Endothelial cell of umbilical vein (primary cell): ENCODE results near the gene DAAM1. TPM values are rescaled to one million over a fixed set of nuclear protein-coding genes. Genes with fewer than 3 reads are reported as not detected.

Experiments
- BruUV-seq: library from RNA; stranded (reverse); fragments of 400-500 nt; replicated peaks from 2 replicates; lab custom pipeline; 2021; lab: Mats Ljungman, UMichigan
- CTCF ChIA-PET: fragments of 300-600, 350-600 bp; sonication (Branson Sonifier 250); formaldehyde crosslinking; loops from one replicate; lab custom pipeline; 2021; ENCODE audit warnings: antibody characterized with exemption, inconsistent platforms; lab: Charles Lee
- POLR2A ChIA-PET: fragments of 300-600, 350-600 bp; sonication (Branson Sonifier 250); formaldehyde crosslinking; loops from one replicate; lab custom pipeline; 2021; ENCODE audit warnings: antibody characterized with exemption, inconsistent platforms; lab: Charles Lee
- DNase-seq: peaks from one replicate; pipeline ENCODE4 v3.0.0-alpha.2; 2011; ENCODE audit warnings: low read depth, low spot score
- FAIRE-seq: peaks from 2 replicates; lab custom pipeline; 2011; peaks lifted over from hg19 to GRCh38; lab: Jason Lieb, UNC
- H2AFZ ChIP-seq: 2 replicates; pipeline ENCODE4 v1.6.0; 2012; ENCODE audit warnings: low read depth, low read length, control low read depth, inconsistent platforms
- H3K27ac ChIP-seq: 2 replicates; pipeline ENCODE4 v1.5.1; 2011; ENCODE audit warnings: low read depth, mild to moderate bottlenecking, control low read depth, low read length, moderate library complexity; ENCODE audit not compliant: insufficient read depth
- H3K27me3 ChIP-seq, 2 experiments: 2 replicates each; pipeline versions ENCODE4 v1.6.0 to v1.6.1; 2011; ENCODE audit warnings: low read length in 2 of 2, mixed read lengths in 1 of 2; ENCODE audit not compliant: control insufficient read depth in 2 of 2, insufficient read depth in 2 of 2
- H3K36me3 ChIP-seq, 2 experiments: 2 replicates in 1 of 2; 3 replicates in 1 of 2; pipeline ENCODE4 v1.5.1; 2011; ENCODE audit warnings: low read length in 2 of 2, mild to moderate bottlenecking in 1 of 2, moderate library complexity in 1 of 2; ENCODE audit not compliant: control insufficient read depth in 2 of 2, insufficient read depth in 2 of 2; ENCODE audit errors: extremely low read depth in 1 of 2
- H3K4me1 ChIP-seq: 3 replicates; pipeline ENCODE4 v1.5.1; 2011; ENCODE audit warnings: mild to moderate bottlenecking, low read length; ENCODE audit not compliant: control insufficient read depth, insufficient read depth; ENCODE audit errors: extremely low read depth
- H3K4me2 ChIP-seq: 2 replicates; pipeline ENCODE4 v1.6.1; 2011; ENCODE audit warnings: low read length, control low read depth, mixed read lengths; ENCODE audit not compliant: insufficient read depth
- H3K4me3 ChIP-seq, 3 experiments: fragments of 200-600 bp in 1 of 3; sonication (generic), shearing (Covaris generic) in 1 of 3; replicated peaks in 1 of 3; 2 replicates each; pipeline ENCODE4 v1.5.1; 2011 to 2016; ENCODE audit warnings: control low read depth in 3 of 3, low read length in 3 of 3, mild to moderate bottlenecking in 2 of 3, inconsistent platforms in 1 of 3, low read depth in 1 of 3, moderate library complexity in 1 of 3; ENCODE audit not compliant: insufficient read depth in 1 of 3
- H3K79me2 ChIP-seq: 2 replicates; pipeline ENCODE4 v1.6.0; 2012; ENCODE audit warnings: low read length, inconsistent platforms; ENCODE audit not compliant: control insufficient read depth, insufficient read depth
- H3K9ac ChIP-seq: replicated peaks from 2 replicates; pipeline ENCODE3; 2011; ENCODE audit warnings: low read length, control low read depth; ENCODE audit not compliant: insufficient read depth; ENCODE audit errors: extremely low read depth
- H3K9me1 ChIP-seq: replicated peaks from 3 replicates; pipeline ENCODE4 v1.6.0; 2011; ENCODE audit warnings: mild to moderate bottlenecking, low read length; ENCODE audit not compliant: control insufficient read depth, insufficient read depth; ENCODE audit errors: extremely low read depth
- H3K9me3 ChIP-seq: replicated peaks from 2 replicates; pipeline ENCODE4 v1.5.1; 2012; ENCODE audit warnings: low read length, inconsistent platforms; ENCODE audit not compliant: control insufficient read depth, insufficient read depth
- H4K20me1 ChIP-seq: replicated peaks from 2 replicates; pipeline ENCODE3; 2011; ENCODE audit warnings: mild to moderate bottlenecking, low read length; ENCODE audit not compliant: control insufficient read depth, insufficient read depth; ENCODE audit errors: extremely low read depth
- EZH2 ChIP-seq: IDR thresholded peaks from 2 replicates; pipeline ENCODE4 v1.6.1; 2012; ENCODE audit warnings: borderline replicate concordance, low read depth, mild to moderate bottlenecking, moderate library complexity, low read length, inconsistent platforms; ENCODE audit not compliant: severe bottlenecking
- FOS ChIP-seq: IDR thresholded peaks from 2 replicates; pipeline ENCODE4 v1.6.1; 2011; ENCODE audit warnings: mild to moderate bottlenecking, low read length, moderate library complexity, borderline replicate concordance; ENCODE audit not compliant: insufficient read depth
- GATA2 ChIP-seq: IDR thresholded peaks from 2 replicates; pipeline ENCODE4 v1.7.0; 2011; ENCODE audit warnings: low read depth, mild to moderate bottlenecking, moderate library complexity, mixed read lengths, low read length; ENCODE audit not compliant: insufficient read length, insufficient read depth
- JUN ChIP-seq: IDR thresholded peaks from 2 replicates; pipeline ENCODE4 v1.6.1; 2011; ENCODE audit warnings: borderline replicate concordance, low read depth; ENCODE audit not compliant: insufficient read length, insufficient read depth
- MYC ChIP-seq: IDR thresholded peaks from one replicate; pipeline ENCODE4 v1.6.1; 2011; ENCODE audit warnings: mild to moderate bottlenecking, low read depth, low read length
- POLR2A ChIP-seq: IDR thresholded peaks from 2 replicates; pipeline ENCODE4 v1.6.1; 2012; ENCODE audit warnings: low read depth, mild to moderate bottlenecking, control low read depth, low read length
- POLR2AphosphoS5 ChIP-seq: IDR thresholded peaks from 2 replicates; pipeline ENCODE4 v1.6.1; 2012; ENCODE audit warnings: low read depth, mild to moderate bottlenecking, control low read depth, low read length, moderate library complexity; ENCODE audit not compliant: insufficient read depth
- dilution Hi-C: fragments of 300-500 bp; cut with MboI; formaldehyde crosslinking; loops from one replicate; pipeline ENCODE4 v1.15.0; 2019; ENCODE audit warnings: low sequenced_read_pairs; ENCODE audit not compliant: extremely low pct_ligation_motif_present
- intact Hi-C: fragments of 100-400 bp; cut with micrococcal nuclease; formaldehyde crosslinking; loops from one replicate; pipeline ENCODE4 v1.10.0; 2022
- polyA plus RNA-seq, 4 experiments: library from polyadenylated mRNA; depleted of rRNA in 3 of 4; stranded (reverse) in 3 of 4; unstranded in 1 of 4; fragments of >200 nt; gene quantifications; 2 replicates each; pipeline versions ENCODE4 v1.2.1 to v1.2.3, GENCODE V29; 2011 to 2012; ENCODE audit warnings: missing spikeins in 1 of 4
- total RNA-seq: library from RNA; stranded (reverse); gene quantifications from 2 replicates; pipeline ENCODE4 v1.2.3, GENCODE V29; 2021
- TF ChIP-seq, protein P1 (sequence below), 2 donors: IDR thresholded peaks; 1 replicate in 1 of 2; 2 replicates in 1 of 2; pipeline ENCODE4 v1.5.1; 2011; ENCODE audit warnings: low read length in 2 of 2, mild to moderate bottlenecking in 2 of 2, moderate library complexity in 2 of 2, control low read depth in 1 of 2, inconsistent platforms in 1 of 2, low read depth in 1 of 2; ENCODE audit not compliant: insufficient read depth in 1 of 2; ENCODE audit errors: extremely low read depth in 1 of 2
- TF ChIP-seq, protein P2 (sequence below): IDR thresholded peaks from 2 replicates; pipeline ENCODE4 v1.6.1; 2011; ENCODE audit not compliant: insufficient read depth, insufficient read length

The DAAM1 gene
- total and polyA plus RNA-seq, 2 donors (not counting 3 experiments of a cell fraction or from before 2014, with no cell fraction given) = 10.2 to 25.3 TPM

DNA sequence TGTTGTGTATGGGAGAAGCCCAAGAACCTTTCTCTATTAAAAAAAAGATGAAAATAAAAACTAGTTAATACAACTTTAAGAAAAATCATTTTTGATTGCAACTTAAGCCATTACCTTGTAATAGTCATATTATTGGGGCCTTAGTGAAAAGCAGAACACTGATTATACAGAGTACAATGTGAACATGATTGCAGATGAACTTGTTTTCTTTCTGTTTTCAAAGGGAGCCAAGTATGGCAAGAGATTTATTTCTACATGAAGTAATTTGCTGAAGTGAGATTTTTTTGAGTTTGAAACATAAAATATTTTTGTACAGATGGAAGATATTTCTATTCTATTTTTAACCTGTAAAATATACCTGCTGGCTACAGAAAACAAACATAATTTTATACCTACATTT, 171.8 kb downstream of the DAAM1 start:
- H3K36me3 ChIP-seq = peaks cover 0 to 4% of the 10 kb centered on the region in 2 experiments
- no peak overlapping the region for H3K27ac ChIP-seq
- DNase-seq (no peak), FAIRE-seq (no peak)
- H4K20me1 ChIP-seq = no peaks in the 10 kb centered on the region
- H3K4me2 ChIP-seq = no peak overlapping the region
- dilution Hi-C loops = no loop called here
- H3K9me3 ChIP-seq = no peaks in the 10 kb centered on the region
- H3K79me2 ChIP-seq = peaks cover 3% of the 10 kb centered on the region
- intact Hi-C loops = no loop called here
- no peaks in the 10 kb centered on the region for H3K27me3 ChIP-seq
- H3K4me1 ChIP-seq = peaks cover 43% of the 10 kb centered on the region
- POLR2A ChIA-PET = no interaction called here
- H3K9me1 ChIP-seq = no peaks in the 10 kb centered on the region
- no peak for TF ChIP-seq EZH2
- no peak for TF ChIP-seq JUN
- TF ChIP-seq POLR2AphosphoS5 = no peak
- TF ChIP-seq POLR2A = no peak
- TF ChIP-seq, protein P1, sequence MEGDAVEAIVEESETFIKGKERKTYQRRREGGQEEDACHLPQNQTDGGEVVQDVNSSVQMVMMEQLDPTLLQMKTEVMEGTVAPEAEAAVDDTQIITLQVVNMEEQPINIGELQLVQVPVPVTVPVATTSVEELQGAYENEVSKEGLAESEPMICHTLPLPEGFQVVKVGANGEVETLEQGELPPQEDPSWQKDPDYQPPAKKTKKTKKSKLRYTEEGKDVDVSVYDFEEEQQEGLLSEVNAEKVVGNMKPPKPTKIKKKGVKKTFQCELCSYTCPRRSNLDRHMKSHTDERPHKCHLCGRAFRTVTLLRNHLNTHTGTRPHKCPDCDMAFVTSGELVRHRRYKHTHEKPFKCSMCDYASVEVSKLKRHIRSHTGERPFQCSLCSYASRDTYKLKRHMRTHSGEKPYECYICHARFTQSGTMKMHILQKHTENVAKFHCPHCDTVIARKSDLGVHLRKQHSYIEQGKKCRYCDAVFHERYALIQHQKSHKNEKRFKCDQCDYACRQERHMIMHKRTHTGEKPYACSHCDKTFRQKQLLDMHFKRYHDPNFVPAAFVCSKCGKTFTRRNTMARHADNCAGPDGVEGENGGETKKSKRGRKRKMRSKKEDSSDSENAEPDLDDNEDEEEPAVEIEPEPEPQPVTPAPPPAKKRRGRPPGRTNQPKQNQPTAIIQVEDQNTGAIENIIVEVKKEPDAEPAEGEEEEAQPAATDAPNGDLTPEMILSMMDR (IDR thresholded peaks at IDR 0.05; ENCODE audit: extremely low read depth in 1 of 2, insufficient read depth in 1 of 2, low read depth in 1 of 2, low read length in 2 of 2) = no peak
- no peak for TF ChIP-seq GATA2
- TF ChIP-seq MYC = no peak
- TF ChIP-seq, protein P2, sequence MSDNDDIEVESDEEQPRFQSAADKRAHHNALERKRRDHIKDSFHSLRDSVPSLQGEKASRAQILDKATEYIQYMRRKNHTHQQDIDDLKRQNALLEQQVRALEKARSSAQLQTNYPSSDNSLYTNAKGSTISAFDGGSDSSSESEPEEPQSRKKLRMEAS = no peak
- no peak for TF ChIP-seq FOS
- BruUV-seq = no TSS peak
- H3K4me3 ChIP-seq = no peak overlapping the region
- no peak overlapping the region for H3K9ac ChIP-seq
- no peak overlapping the region for H2AFZ ChIP-seq
- CTCF ChIA-PET = no interaction called here
